ENCODE measurements around the gene IGFBP3.

DNA sequence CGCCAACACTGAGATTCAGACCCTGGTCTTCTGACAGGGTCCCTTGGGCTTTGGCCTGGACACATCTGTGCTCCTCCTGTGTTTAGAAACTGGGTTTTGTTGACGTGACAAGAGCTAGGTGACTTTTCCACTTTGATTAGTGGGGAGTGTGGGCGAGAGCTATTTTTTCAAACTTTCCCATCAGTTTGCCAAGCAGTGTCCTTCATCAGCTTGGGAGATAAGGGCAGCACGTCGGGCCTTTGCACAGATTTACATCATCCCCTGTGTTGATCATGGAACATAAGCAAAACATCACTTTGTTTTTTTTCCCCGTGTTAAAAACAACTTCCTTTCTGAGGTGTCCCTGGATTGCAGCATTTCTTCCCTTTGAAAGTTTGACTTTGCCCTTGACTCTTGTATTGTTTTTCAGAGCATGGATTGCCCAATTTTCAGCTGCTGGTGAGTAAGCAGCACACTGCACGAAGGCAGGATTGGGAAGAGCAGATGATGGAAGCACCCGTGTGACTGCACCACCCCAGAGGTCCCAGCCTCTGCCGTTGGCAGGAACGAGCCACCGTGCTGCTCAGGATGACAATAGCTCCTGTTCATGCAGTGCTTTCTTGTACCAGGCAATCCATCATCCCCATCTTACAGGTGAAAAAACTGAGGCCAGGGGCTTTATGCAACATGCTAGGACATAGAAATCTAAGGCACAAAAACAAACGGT lies 39.2 kb downstream of the IGFBP3 start:
- TF ChIP-seq ZNF274 (IDR thresholded peaks at IDR 0.05; ENCODE audit: low read depth, low read length) (no peak), SUZ12 (IDR thresholded peaks at IDR 0.05; ENCODE audit: extremely low read depth, insufficient read depth, insufficient read length) (no peak)

Measured in NT2/D1 (cell line).